ENCODE measurements around the gene ITPR1. TPM values are rescaled to one million over a fixed set of nuclear protein-coding genes. Genes with fewer than 3 reads are reported as not detected.

ITPR1 gene
- total RNA-seq, 4 donors from 2014 or later: 210 to 261 (median 232) TPM

GRCh38 chr3:4850211-4850927, 357.2 kb downstream of the ITPR1 start:
- Histone ChIP-seq H3K27me3 (no peaks in the 10 kb centered on the region), H3K9me3 (no peaks in the 10 kb centered on the region), H3K4me3 (replicated peaks in 1 of 3) (no peak overlapping the region), H3K27ac (no peak overlapping the region), H3K36me3 (no peaks in the 10 kb centered on the region), H3K4me1 (peaks cover 15 to 33% of the 10 kb centered on the region in 2 donors)
- TF ChIP-seq POLR2A (IDR thresholded peaks at IDR 0.05) (no peak), CTCF (IDR thresholded peaks at IDR 0.05) (no peak)
- intact Hi-C loops (cut with DNase I): no loop called here
- DNase-seq: no peak
- WGBS, 2 donors: 86 to 87% methylated on average over 5 of the region's 5 CpGs

- no peak overlapping the region for H3K27ac ChIP-seq
- WGBS, 2 donors: 89 to 97% methylated on average over 3 of the region's 3 CpGs
- no peak overlapping the region for H3K4me3 ChIP-seq (replicated peaks in 1 of 3)
- TF ChIP-seq CTCF (IDR thresholded peaks at IDR 0.05): no peak
- no peak for TF ChIP-seq POLR2A (IDR thresholded peaks at IDR 0.05)
- no peaks in the 10 kb centered on the region for H3K27me3 ChIP-seq
- no peak for DNase-seq
- no peaks in the 10 kb centered on the region for H3K9me3 ChIP-seq
- peaks cover 15 to 33% of the 10 kb centered on the region in 2 donors for H3K4me1 ChIP-seq
- intact Hi-C loops (cut with DNase I): no loop called here
- no peaks in the 10 kb centered on the region for H3K36me3 ChIP-seq
These were observed 357.7 kb downstream of the ITPR1 start for GRCh38 chr3:4850928-4851265.

GRCh38 chr3:4852780-4853748, 359.9 kb downstream of the ITPR1 start:
- DNase-seq: no peak
- Histone ChIP-seq H3K4me1 (peaks cover 13 to 25% of the 10 kb centered on the region in 2 donors), H3K27me3 (no peaks in the 10 kb centered on the region), H3K27ac (peak overlapping the region in 2 of 3 donors; percentile 37 to 66), H3K36me3 (no peaks in the 10 kb centered on the region), H3K4me3 (replicated peaks in 1 of 3) (no peak overlapping the region), H3K9me3 (no peaks in the 10 kb centered on the region)
- intact Hi-C loops (cut with DNase I): no loop called here
- TF ChIP-seq POLR2A (IDR thresholded peaks at IDR 0.05) (no peak), CTCF (IDR thresholded peaks at IDR 0.05) (no peak)
- WGBS, 2 donors: 82 to 90% methylated on average over 5 of the region's 5 CpGs

GRCh38 chr3:4853749-4854140, 360.6 kb downstream of the ITPR1 start:
- Histone ChIP-seq H3K9me3 (no peaks in the 10 kb centered on the region), H3K4me1 (peaks cover 10 to 21% of the 10 kb centered on the region in 2 donors), H3K27ac (peak overlapping the region; percentile 47 to 66 (median 65)), H3K36me3 (no peaks in the 10 kb centered on the region), H3K27me3 (no peaks in the 10 kb centered on the region), H3K4me3 (replicated peaks in 1 of 3) (no peak overlapping the region)
- peak; percentile 28 to 35 for DNase-seq
- intact Hi-C loops (cut with DNase I): no loop called here
- no peak for TF ChIP-seq POLR2A (IDR thresholded peaks at IDR 0.05)
- no peak for TF ChIP-seq CTCF (IDR thresholded peaks at IDR 0.05)

GRCh38 chr3:4855676-4856075, 362.5 kb downstream of the ITPR1 start:
- intact Hi-C loops (cut with DNase I): no loop called here
- DNase-seq: no peak
- TF ChIP-seq CTCF (IDR thresholded peaks at IDR 0.05): no peak
- no peak for TF ChIP-seq POLR2A (IDR thresholded peaks at IDR 0.05)

More at GRCh38 chr3:4855676-4856075, 362.5 kb downstream of the ITPR1 start:
- Histone ChIP-seq H3K27ac (no peak overlapping the region), H3K36me3 (no peaks in the 10 kb centered on the region), H3K4me3 (replicated peaks in 1 of 3) (no peak overlapping the region), H3K9me3 (no peaks in the 10 kb centered on the region), H3K27me3 (no peaks in the 10 kb centered on the region), H3K4me1 (peaks cover 10 to 21% of the 10 kb centered on the region in 2 donors)
- 71 to 81% methylated on average over 5 of the region's 5 CpGs for WGBS, 2 donors

All from thyroid gland (tissue), 4 donors.